Activated CD4-positive, alpha-beta T cell treated with anti-CD3 and anti-CD28 coated beads, Interleukin-2, Interleukin-4, amounts not matched to agents 100 ng/mL and 50 ng/mL, durations not matched to agents 16 hours and 8 hours (primary cell): ENCODE data around the gene CHST15.

Experiments used
- DNase-seq: peaks from one replicate; pipeline ENCODE4 v3.0.0-alpha.2; 2020; ENCODE audit warnings: low spot score

The CHST15 gene

GRCh38 chr10:123997486-123998196, 95.8 kb downstream of the CHST15 start:
- no peak for DNase-seq

DNA sequence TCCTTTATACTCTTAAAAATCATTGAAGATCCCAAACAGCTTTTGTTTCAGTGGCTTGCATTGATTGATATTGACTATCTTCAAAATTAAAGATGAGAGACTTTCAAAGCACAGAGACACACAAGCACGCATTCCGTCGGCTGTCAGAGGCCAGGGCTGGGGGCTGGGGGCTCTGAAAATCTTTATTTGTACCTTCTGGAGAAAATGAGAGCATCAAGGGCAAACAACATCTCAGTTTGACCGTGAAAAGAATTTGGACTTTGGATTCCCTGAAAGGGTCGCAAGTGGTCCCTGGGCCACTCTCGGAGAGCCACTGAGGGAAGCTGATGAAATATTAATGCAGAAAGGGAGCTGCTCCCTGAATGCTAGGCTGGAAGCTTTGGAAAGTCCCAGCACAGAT, 96.4 kb downstream of the CHST15 start:
- no peak for DNase-seq

DNA sequence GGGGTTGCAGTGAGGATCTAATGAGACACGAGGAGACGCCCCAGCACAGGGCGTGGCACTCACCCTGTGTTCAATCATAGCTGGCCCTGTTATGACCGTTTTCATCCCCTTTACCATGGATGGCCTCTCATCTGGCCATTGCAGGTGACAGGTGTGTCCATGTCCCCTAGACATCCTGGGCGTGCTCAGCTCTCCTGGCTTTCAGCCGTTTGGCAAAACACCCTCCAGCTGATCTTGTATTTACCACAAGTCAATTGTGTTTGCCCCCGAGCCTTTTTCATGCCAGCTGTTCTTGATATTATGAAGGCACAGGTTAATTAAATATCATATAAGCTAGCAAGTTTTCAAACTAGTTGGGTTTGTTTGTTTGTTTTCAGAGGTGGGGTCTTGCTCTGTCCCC, 97.1 kb downstream of the CHST15 start:
- no peak for DNase-seq

GRCh38 chr10:123995461-123996131, 97.8 kb downstream of the CHST15 start:
- DNase-seq, result peak; percentile 16

GRCh38 chr10:123995082-123995460, 98.3 kb downstream of the CHST15 start:
- no peak for DNase-seq

GRCh38 chr10:123994417-123995081, 98.8 kb downstream of the CHST15 start:
- DNase-seq, result peak; percentile 79

DNA sequence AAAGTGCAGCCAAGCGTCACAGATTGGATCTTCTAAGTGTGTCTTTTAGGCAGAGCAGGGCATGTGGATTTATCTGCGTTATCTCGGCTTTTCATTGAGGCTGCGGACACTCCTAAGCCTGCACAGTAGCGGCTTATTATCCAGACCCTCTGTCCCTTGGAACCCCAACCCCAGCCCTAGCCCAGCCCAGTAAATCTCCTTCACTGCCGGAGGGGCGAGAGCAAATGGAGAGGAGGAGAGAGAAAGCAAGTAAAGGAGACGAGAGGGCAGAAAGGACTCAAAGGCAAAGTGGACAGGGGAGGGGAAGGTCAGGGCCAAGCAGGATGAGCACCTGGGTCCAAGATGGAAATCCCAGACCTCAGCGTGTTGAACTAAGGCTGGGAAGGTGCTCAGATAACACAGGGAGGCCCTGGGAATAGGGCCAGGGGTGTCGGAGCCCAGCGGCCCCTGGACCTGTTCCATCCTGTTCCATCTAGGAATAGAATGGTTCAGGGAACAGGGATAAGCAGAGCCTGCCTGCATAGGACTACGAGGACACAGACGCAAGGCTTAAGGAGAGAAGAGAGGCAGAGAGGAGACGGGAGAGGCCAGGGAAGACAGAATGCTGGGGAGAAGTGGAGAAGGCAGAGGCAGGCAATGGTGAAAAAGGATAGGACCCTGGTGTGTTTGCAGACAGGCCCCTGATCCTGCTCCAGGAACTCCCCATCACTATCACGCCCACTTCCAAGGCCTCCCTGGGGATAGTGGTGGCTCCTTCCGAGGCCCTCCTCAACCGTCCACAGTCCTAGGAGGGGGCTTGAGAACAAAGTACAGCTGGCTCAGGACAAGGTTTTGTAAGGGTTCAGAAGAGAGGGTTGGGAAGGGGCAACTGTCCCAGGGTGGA, 99.6 kb downstream of the CHST15 start:
- DNase-seq, result no peak

- DNase-seq, result no peak
Measured at GRCh38 chr10:123991611-123992570, 101.5 kb downstream of the CHST15 start.

DNA sequence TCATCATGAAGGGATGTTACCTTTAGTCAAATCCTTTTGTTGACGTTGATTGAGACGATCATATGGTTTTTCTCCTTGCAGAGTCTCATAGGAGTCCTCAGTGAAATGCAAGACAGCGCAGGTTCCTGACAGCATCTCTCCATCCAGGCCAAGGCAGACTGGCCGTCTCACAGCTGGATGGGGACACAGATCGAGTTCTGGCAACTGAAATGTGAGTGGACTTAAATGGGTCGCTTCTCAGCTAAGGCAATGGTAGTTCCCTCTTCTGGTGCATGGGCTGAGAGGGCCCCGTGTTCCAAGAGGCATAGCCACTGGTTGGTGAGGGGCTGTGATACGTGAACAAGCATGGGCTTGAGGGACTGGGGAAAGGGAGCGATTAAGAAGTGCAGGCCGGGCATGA, 102.5 kb downstream of the CHST15 start:
- DNase-seq, result no peak

DNA sequence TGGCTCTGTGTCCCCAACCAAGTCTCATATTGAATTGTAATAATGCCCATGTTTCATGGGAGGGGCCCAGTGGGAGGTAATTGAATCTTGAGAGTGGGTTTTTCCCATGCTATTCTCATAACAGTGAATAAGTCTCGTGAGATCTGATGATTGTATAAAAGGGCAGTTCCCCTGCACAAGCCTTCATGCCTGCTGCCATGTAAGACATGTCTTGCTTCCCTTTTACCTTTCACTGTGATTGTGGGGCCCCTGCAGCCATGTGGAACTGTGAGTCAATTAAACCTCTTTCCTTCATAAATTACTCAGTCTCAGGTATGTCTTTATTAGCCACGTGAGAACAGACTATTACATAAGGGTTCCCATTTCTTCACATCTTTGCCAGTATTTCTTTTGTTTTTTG, 104.7 kb downstream of the CHST15 start:
- DNase-seq, result no peak

DNA sequence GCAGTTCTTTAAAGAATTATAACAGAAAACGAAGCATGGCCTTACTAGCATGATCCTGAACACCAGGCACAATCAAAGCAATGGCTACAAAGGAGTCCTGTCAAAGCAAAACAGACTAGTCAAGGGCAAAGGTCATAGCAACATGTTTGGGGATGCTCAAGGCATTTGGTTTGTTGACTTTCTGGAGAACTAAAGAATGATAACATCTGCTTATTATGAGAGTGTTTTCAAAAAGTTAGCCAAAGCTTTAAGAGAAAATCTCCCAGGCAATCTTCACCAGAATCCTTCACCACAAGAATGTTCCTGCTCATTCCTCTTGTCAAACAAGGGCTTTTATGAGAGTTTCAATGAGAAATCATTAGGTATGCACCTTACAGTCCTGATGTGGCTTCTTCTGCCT, 106.7 kb downstream of the CHST15 start:
- no peak for DNase-seq

DNA sequence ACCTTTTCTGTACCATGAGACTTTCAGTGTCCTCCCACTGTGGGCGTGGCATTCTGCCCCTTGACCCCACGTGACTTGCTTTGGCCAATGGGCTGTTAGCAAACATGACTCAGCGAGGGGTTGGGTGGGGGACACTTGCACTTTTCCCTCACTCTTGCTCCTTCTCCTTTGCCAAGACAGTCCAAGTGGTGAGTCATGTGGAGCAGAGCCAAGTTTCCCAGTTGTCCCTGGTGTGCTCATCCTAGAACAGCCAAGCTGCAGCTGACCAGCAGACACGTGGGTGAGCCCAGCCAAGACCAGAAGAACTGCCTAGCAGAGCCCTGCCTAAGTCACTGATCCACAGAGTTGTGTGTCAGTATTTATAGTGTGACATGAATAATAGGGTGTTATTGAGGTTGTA, 119.0 kb downstream of the CHST15 start:
- DNase-seq, result no peak

GRCh38 chr10:123972481-123973401, 120.7 kb downstream of the CHST15 start:
- DNase-seq, result no peak

GRCh38 chr10:123970927-123971286, 122.5 kb downstream of the CHST15 start:
- no peak for DNase-seq

GRCh38 chr10:123970207-123970926, 123.0 kb downstream of the CHST15 start:
- DNase-seq, result no peak

DNA sequence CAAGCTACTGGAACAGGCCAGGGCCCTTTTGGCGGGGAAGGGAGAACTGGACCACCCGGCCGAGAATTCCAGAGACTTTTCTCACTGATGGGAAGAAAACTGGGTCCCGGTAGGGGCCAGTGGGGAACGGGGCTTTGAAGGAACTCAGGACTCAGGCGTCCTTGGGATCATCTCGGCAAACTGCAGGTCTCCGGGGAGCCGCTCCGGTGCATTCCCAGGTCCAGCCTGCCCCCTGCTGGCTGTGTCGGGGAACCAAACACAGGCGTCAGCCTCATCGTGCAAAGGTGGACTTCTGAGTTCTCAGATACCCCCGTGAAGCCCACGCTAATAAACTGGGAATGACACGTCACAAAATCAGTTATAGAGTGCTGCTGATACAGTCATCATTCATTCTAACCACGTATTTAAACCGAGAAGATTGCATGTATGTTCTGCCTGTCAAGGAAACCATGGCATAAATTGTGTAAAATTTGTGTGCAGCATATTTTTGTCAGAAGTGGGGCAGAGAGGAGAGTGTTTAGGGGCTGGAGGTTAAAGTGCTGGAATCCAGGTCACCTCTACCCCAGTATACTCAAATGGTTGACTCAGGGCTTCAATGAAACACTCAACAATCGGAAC, 125.7 kb downstream of the CHST15 start:
- peak; percentile 57 for DNase-seq

GRCh38 chr10:123966896-123967231, 126.5 kb downstream of the CHST15 start:
- no peak for DNase-seq

DNA sequence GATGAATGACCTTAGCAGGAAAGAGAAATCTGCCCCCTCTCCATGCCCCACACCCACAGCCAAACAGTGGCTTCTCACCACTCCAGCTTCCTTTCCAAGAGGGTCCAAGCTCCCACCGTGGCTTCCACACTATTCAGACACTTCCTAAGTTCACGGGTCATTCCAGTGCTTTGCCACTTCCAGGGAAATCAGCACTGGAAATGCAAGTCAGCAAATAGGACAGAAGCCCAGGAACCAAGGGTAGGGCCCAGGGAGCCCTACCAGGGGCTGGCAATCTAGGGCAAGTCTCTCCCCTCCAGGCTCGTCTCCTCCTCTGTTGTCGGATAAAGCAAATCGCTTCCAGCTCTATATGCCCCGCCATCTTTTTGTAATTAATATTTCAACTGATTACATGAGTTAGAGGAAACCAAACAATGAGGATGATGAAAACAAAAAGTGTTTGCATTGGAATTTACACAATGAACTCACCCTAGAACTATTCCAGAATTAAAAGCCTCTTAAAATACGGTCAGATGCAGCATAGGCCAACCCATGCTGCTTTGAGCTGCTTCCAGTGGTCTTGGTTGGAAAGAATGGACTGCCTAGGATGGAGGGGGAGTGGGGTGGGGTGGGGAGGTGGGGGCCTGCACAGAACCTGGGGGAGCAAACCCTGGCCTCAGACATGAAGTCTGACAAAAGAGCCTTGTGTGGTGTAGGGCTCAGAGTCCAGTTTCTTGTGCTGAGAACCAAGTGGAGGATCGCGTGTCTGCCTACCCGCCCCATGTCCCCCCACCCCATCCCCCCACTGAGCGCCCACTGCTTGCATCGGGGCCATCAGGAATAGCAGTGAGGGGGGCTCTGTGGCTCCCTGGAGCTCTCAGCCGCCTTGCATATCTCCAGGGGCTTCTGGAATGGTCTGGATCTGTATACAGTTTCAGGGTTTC, 127.2 kb downstream of the CHST15 start:
- no peak for DNase-seq
